T-cell (primary cell): ENCODE measurements around the gene LHFPL5. TPM values are rescaled to one million over a fixed set of nuclear protein-coding genes. Genes with fewer than 3 reads are reported as not detected.

Source experiments
- ATAC-seq, 4 experiments: fragments of 200-7000 bp in 3 of 4; fragments of 150-1000 bp in 1 of 4; cut with Tn5 transposase; replicated peaks in 1 of 4; 1 replicate in 3 of 4; 2 replicates in 1 of 4; pipeline ENCODE4 v1.10.0; 2021; ENCODE audit warnings: moderate library complexity in 3 of 4, mild to moderate bottlenecking in 2 of 4, moderate number of reproducible peaks in 1 of 4
- CTCF ChIA-PET, 2 donors: fragments of 300-600 bp; sonication (Branson Sonifier 250); formaldehyde crosslinking; loops; one replicate each; lab custom pipeline; 2022; ENCODE audit warnings: antibody characterized with exemption in 2 of 2; lab: Charles Lee
- POLR2A ChIA-PET, 2 donors: fragments of 300-600 bp; sonication (Branson Sonifier 250); formaldehyde crosslinking; loops; one replicate each; lab custom pipeline; 2022; ENCODE audit warnings: antibody characterized with exemption in 2 of 2; lab: Charles Lee
- DNase-seq, 35 experiments: peaks; one replicate each; pipeline versions ENCODE4 v3.0.0 to v3.0.0-alpha.2; 2013 to 2023
- H3K27ac ChIP-seq: one replicate; pipeline ENCODE4 v1.5.1; 2013; ENCODE audit warnings: low read length
- H3K27me3 ChIP-seq, 2 experiments: replicated peaks in 1 of 2; 1 replicate in 1 of 2; 2 replicates in 1 of 2; pipeline versions ENCODE4 v1.6.1 to v1.7.0; 2013; ENCODE audit warnings: low read length in 1 of 2, mixed read lengths in 1 of 2; ENCODE audit not compliant: control insufficient read depth in 2 of 2, insufficient read depth in 2 of 2; ENCODE audit errors: extremely low read depth in 1 of 2
- H3K36me3 ChIP-seq, 2 donors: 1 replicate in 1 of 2; 2 replicates in 1 of 2; pipeline versions ENCODE4 v1.6.1 to v1.7.0; 2013; ENCODE audit warnings: low read length in 1 of 2; ENCODE audit not compliant: control insufficient read depth in 2 of 2, insufficient read depth in 1 of 2; ENCODE audit errors: extremely low read depth in 1 of 2
- H3K4me1 ChIP-seq, 2 experiments: 1 replicate in 1 of 2; 2 replicates in 1 of 2; pipeline versions ENCODE4 v1.6.1 to v1.7.0; 2013; ENCODE audit warnings: low read length in 2 of 2, mixed read lengths in 1 of 2; ENCODE audit not compliant: insufficient read depth in 2 of 2, control insufficient read depth in 1 of 2; ENCODE audit errors: extremely low read depth in 1 of 2
- H3K4me3 ChIP-seq, 2 donors: 1 replicate in 1 of 2; 2 replicates in 1 of 2; pipeline versions ENCODE4 v1.5.1 to v1.7.0; 2013; ENCODE audit warnings: mild to moderate bottlenecking in 2 of 2, low read length in 1 of 2, moderate library complexity in 1 of 2; ENCODE audit not compliant: control insufficient read depth in 1 of 2; ENCODE audit errors: extremely low read depth in 1 of 2
- H3K9me3 ChIP-seq: 2 replicates; pipeline ENCODE4 v1.7.0; 2013
- H3K27ac Mint-ChIP-seq, 2 donors: one replicate each; pipeline ENCODE4 v1.8.0; 2020 to 2021; ENCODE audit warnings: mild to moderate bottlenecking in 2 of 2, mixed read lengths in 2 of 2
- H3K27me3 Mint-ChIP-seq, 2 donors: one replicate each; pipeline ENCODE4 v1.8.0; 2021 to 2022; ENCODE audit warnings: mixed read lengths in 2 of 2
- H3K36me3 Mint-ChIP-seq: one replicate; pipeline ENCODE4 v1.8.0; 2021; ENCODE audit warnings: mixed read lengths
- H3K4me1 Mint-ChIP-seq, 3 donors: one replicate each; pipeline ENCODE4 v1.8.0; 2020 to 2022; ENCODE audit warnings: mixed read lengths in 3 of 3, mild to moderate bottlenecking in 1 of 3
- H3K4me3 Mint-ChIP-seq, 3 donors: one replicate each; pipeline ENCODE4 v1.8.0; 2020 to 2022; ENCODE audit warnings: mild to moderate bottlenecking in 3 of 3, mixed read lengths in 3 of 3, moderate library complexity in 3 of 3
- H3K9me3 Mint-ChIP-seq, 3 donors: one replicate each; pipeline ENCODE4 v1.8.0; 2020 to 2022; ENCODE audit warnings: mixed read lengths in 3 of 3
- WGBS: methylation state at CpG from one replicate; pipeline ENCODE4 v1.1.5; 2013; ENCODE audit warnings: missing lambda C conversion rate; ENCODE audit not compliant: insufficient coverage; 5-methylcytosine and 5-hydroxymethylcytosine counted together
- total RNA-seq, 35 experiments: library from RNA in 6 of 35; stranded (reverse) in 6 of 35; fragments of 120-200 nt in 1 of 35; gene quantifications; one replicate each; pipeline versions ENCODE4 v1.2.1 to v1.2.4 and lab custom pipeline; 2013 to 2026

LHFPL5 gene
- total RNA-seq, 5 donors from 2014 or later (not counting 1 experiment from before 2014, with no cell fraction given): not detected

GRCh38 chr6:35781290-35781689, 23.9 kb upstream of the LHFPL5 start:
- Histone ChIP-seq H3K27ac (no peak overlapping the region), H3K36me3 (no peaks in the 10 kb centered on the region), H3K4me3 (no peak overlapping the region), H3K9me3 (no peaks in the 10 kb centered on the region), H3K27me3 (peaks cover 0 to 39% of the 10 kb centered on the region in 2 experiments), H3K4me1 (peaks cover 0 to 6% of the 10 kb centered on the region in 2 experiments)
- DNase-seq: no peak
- POLR2A ChIA-PET: no interaction called here
- ATAC-seq: no peak
- Mint-ChIP-seq H3K4me1 (peaks cover 5 to 9% (median 5%) of the 10 kb centered on the region in 3 donors), H3K36me3 (no peaks in the 10 kb centered on the region), H3K9me3 (no peaks in the 10 kb centered on the region), H3K27ac (no peak overlapping the region), H3K27me3 (peaks cover 29 to 35% of the 10 kb centered on the region in 2 donors), H3K4me3 (no peak overlapping the region)
- no CpG with 5 or more reads among the region's 2 CpGs for WGBS
- CTCF ChIA-PET: no interaction called here

- ChIA-PET POLR2A (no interaction called here), CTCF (no interaction called here)
- 83% methylated on average over 1 of the region's 3 CpGs for WGBS
- ATAC-seq (no peak), DNase-seq (no peak)
- Mint-ChIP-seq H3K4me1 (peaks cover 2 to 4% (median 4%) of the 10 kb centered on the region in 3 donors), H3K36me3 (no peaks in the 10 kb centered on the region), H3K27me3 (peaks cover 29 to 40% of the 10 kb centered on the region in 2 donors), H3K27ac (no peak overlapping the region), H3K9me3 (no peaks in the 10 kb centered on the region), H3K4me3 (no peak overlapping the region)
- Histone ChIP-seq H3K36me3 (no peaks in the 10 kb centered on the region), H3K4me1 (no peaks in the 10 kb centered on the region), H3K27ac (no peak overlapping the region), H3K27me3 (peaks cover 0 to 41% of the 10 kb centered on the region in 2 experiments), H3K9me3 (no peaks in the 10 kb centered on the region), H3K4me3 (no peak overlapping the region)
Observed at GRCh38 chr6:35782424-35782823, 22.7 kb upstream of the LHFPL5 start.

GRCh38 chr6:35784200-35784599, 21.0 kb upstream of the LHFPL5 start:
- H3K36me3 ChIP-seq: no peaks in the 10 kb centered on the region
- ATAC-seq: no peak
- no CpG with 5 or more reads among the region's 2 CpGs for WGBS
- H3K27me3 ChIP-seq: peaks cover 0 to 33% of the 10 kb centered on the region in 2 experiments
- H3K4me1 ChIP-seq: no peaks in the 10 kb centered on the region
- H3K9me3 Mint-ChIP-seq: no peaks in the 10 kb centered on the region
- POLR2A ChIA-PET: no interaction called here
- no peak for DNase-seq
- no peaks in the 10 kb centered on the region for H3K36me3 Mint-ChIP-seq
- H3K27ac Mint-ChIP-seq: no peak overlapping the region
- no peak overlapping the region for H3K27ac ChIP-seq
- peaks cover 31 to 50% of the 10 kb centered on the region in 2 donors for H3K27me3 Mint-ChIP-seq
- no peak overlapping the region for H3K4me3 ChIP-seq
- no peaks in the 10 kb centered on the region for H3K4me1 Mint-ChIP-seq
- no peak overlapping the region for H3K4me3 Mint-ChIP-seq
- CTCF ChIA-PET: no interaction called here
- no peaks in the 10 kb centered on the region for H3K9me3 ChIP-seq

GRCh38 chr6:35786272-35786671, 18.9 kb upstream of the LHFPL5 start:
- Histone ChIP-seq H3K9me3 (no peaks in the 10 kb centered on the region), H3K4me3 (no peak overlapping the region), H3K4me1 (no peaks in the 10 kb centered on the region), H3K27ac (no peak overlapping the region), H3K27me3 (peaks cover 0 to 33% of the 10 kb centered on the region in 2 experiments), H3K36me3 (no peaks in the 10 kb centered on the region)
- Mint-ChIP-seq H3K27me3 (peaks cover 32 to 65% of the 10 kb centered on the region in 2 donors), H3K4me3 (no peak overlapping the region), H3K9me3 (no peaks in the 10 kb centered on the region), H3K36me3 (no peaks in the 10 kb centered on the region), H3K4me1 (no peaks in the 10 kb centered on the region), H3K27ac (no peak overlapping the region)
- 57% methylated on average over 1 of the region's 2 CpGs for WGBS
- POLR2A ChIA-PET: no interaction called here
- CTCF ChIA-PET: interaction anchor here in 1 of 2 donors (0.7 kb wide), 1 partner anchor 980 kb away, joined by 5 read pairs; no protein-coding TSS in a partner anchor
- no peak for ATAC-seq
- no peak for DNase-seq

- no peak overlapping the region for H3K27ac Mint-ChIP-seq
- H3K4me1 ChIP-seq: no peaks in the 10 kb centered on the region
- no peak overlapping the region for H3K4me3 ChIP-seq
- no peaks in the 10 kb centered on the region for H3K4me1 Mint-ChIP-seq
- DNase-seq: no peak
- no peaks in the 10 kb centered on the region for H3K36me3 Mint-ChIP-seq
- H3K9me3 Mint-ChIP-seq: no peaks in the 10 kb centered on the region
- H3K27me3 ChIP-seq: peaks cover 0 to 33% of the 10 kb centered on the region in 2 experiments
- no peak overlapping the region for H3K4me3 Mint-ChIP-seq
- peaks cover 28 to 63% of the 10 kb centered on the region in 2 donors for H3K27me3 Mint-ChIP-seq
- ChIA-PET CTCF (no interaction called here), POLR2A (no interaction called here)
- no peaks in the 10 kb centered on the region for H3K9me3 ChIP-seq
- no peak for ATAC-seq
- WGBS: 46% methylated on average over 25 of the region's 25 CpGs
- no peak overlapping the region for H3K27ac ChIP-seq
- H3K36me3 ChIP-seq: no peaks in the 10 kb centered on the region
Observed at GRCh38 chr6:35786810-35787209, 18.3 kb upstream of the LHFPL5 start.

- CTCF ChIA-PET: interaction anchor here in 1 of 2 donors (0.6 kb wide), 1 partner anchor 158 kb away, joined by 3 read pairs; no protein-coding TSS in a partner anchor
Observed at GRCh38 chr6:35787266-35788218, 17.6 kb upstream of the LHFPL5 start.

More at GRCh38 chr6:35787266-35788218, 17.6 kb upstream of the LHFPL5 start:
- Histone ChIP-seq H3K4me1 (no peaks in the 10 kb centered on the region), H3K27me3 (peaks cover 0 to 33% of the 10 kb centered on the region in 2 experiments), H3K27ac (no peak overlapping the region), H3K9me3 (no peaks in the 10 kb centered on the region), H3K36me3 (no peaks in the 10 kb centered on the region), H3K4me3 (no peak overlapping the region)
- Mint-ChIP-seq H3K27me3 (peaks cover 22 to 60% of the 10 kb centered on the region in 2 donors), H3K27ac (no peak overlapping the region), H3K9me3 (no peaks in the 10 kb centered on the region), H3K36me3 (no peaks in the 10 kb centered on the region), H3K4me1 (no peaks in the 10 kb centered on the region), H3K4me3 (no peak overlapping the region)
- ATAC-seq (no peak), DNase-seq (no peak)
- WGBS: 82% methylated on average over 11 of the region's 13 CpGs
- POLR2A ChIA-PET: no interaction called here
